NCI-H1436 treated with DMSO at 0.1 percent for 48 hours (cell line): ENCODE results near the gene MRRF.
"Not testable (repeated sequence)": the region's sequence is repeated elsewhere in the genome, so short reads cannot be mapped to it uniquely, and the experiment has no call there.

Experiments
- DNase-seq: peaks from one replicate; lab custom pipeline; 2025; lab: John Stamatoyannopoulos, UW

MRRF gene

GRCh38 chr9:122360891-122361290 is 96.2 kb downstream of the MRRF start:
- DNase-seq = no peak

GRCh38 chr9:122363131-122363530 is 98.4 kb downstream of the MRRF start:
- DNase-seq = not testable (repeated sequence)

GRCh38 chr9:122364117-122364782 is 99.6 kb downstream of the MRRF start:
- no peak for DNase-seq

GRCh38 chr9:122364783-122365150 is 100.1 kb downstream of the MRRF start:
- DNase-seq = no peak

GRCh38 chr9:122366074-122366660 is 101.5 kb downstream of the MRRF start:
- no peak for DNase-seq

- DNase-seq = no peak
Observed at GRCh38 chr9:122367065-122367464, 102.4 kb downstream of the MRRF start.

- DNase-seq = no peak
Observed at GRCh38 chr9:122367774-122368460, 103.2 kb downstream of the MRRF start.

GRCh38 chr9:122368642-122369041 is 104.0 kb downstream of the MRRF start:
- no peak for DNase-seq

GRCh38 chr9:122370303-122370702 is 105.6 kb downstream of the MRRF start:
- DNase-seq = no peak

GRCh38 chr9:122370869-122371755 is 106.4 kb downstream of the MRRF start, which contains the start of gene PTGS1:
Gene PTGS1 (plus strand): TSS chr9:122371024. CDS start chr9:122371085, 61 bp downstream.
- no peak for DNase-seq

- DNase-seq = no peak
Observed at GRCh38 chr9:122371846-122372245, 107.2 kb downstream of the MRRF start.

- no peak for DNase-seq
Observed at GRCh38 chr9:122372856-122373845, 108.5 kb downstream of the MRRF start.

GRCh38 chr9:122374885-122375420 is 110.3 kb downstream of the MRRF start:
- no peak for DNase-seq

GRCh38 chr9:122376796-122377195 is 112.1 kb downstream of the MRRF start:
- DNase-seq = no peak

- no peak for DNase-seq
Observed at GRCh38 chr9:122377241-122378164, 112.8 kb downstream of the MRRF start.

- DNase-seq = no peak
Observed at GRCh38 chr9:122378236-122378635, 113.6 kb downstream of the MRRF start.

- no peak for DNase-seq
Observed at GRCh38 chr9:122379340-122379739, 114.7 kb downstream of the MRRF start.

- DNase-seq = no peak
Observed at GRCh38 chr9:122380293-122380692, 115.6 kb downstream of the MRRF start.
